NOMO-1 (cell line): Measurements from ENCODE around the gene FKBP1B.
"Not testable (repeated sequence)": the region's sequence is repeated elsewhere in the genome, so short reads cannot be mapped to it uniquely, and the experiment has no call there.

Source experiments
- DNase-seq, 2 experiments: peaks; one replicate each; lab custom pipeline; 2025; ENCODE audit not compliant: unreplicated experiment in 2 of 2; lab: John Stamatoyannopoulos, UW

FKBP1B gene

DNA sequence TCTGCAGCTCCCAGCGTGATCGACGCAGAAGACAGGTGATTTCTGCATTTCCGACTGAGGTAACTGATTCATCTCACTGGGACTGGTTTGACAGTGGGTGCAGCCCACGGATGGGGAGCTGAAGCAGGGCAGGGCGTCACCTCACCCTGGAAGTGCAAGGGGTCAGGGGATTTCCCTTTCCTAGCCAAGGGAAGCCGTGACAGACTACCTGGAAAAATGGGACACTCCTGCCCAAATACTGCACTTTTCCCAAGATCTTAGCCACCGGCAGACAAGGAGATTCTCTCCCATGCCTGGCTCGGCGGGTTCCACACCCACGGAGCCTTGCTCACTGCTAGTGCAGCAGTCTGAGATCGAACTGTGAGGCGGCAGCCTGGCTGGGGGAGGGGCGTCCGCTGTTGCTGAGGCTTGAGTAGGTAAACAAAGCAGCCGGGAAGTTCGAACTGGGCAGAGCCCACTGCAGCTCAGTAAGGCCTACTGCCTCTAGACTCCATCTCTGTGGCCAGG lies 45.7 kb downstream of the FKBP1B start:
- not testable (repeated sequence) for DNase-seq

DNA sequence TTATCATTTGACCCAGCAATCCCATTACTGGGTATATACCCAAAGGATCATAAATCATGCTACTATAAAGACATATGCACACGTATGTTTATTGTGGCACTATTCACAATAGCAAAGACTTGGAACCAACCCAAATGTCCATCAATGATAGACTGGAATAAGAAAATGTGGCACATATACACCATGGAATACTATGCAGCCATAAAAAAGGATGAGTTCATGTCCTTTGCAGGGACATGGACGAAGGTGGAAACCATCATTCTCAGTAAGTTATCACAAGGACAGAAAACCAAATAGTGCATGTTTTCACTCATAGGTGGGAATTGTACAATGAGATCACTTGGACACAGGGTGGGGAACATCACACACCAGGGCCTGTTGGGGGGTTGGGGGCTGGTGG lies 51.2 kb downstream of the FKBP1B start:
- DNase-seq = not testable (repeated sequence)

DNA sequence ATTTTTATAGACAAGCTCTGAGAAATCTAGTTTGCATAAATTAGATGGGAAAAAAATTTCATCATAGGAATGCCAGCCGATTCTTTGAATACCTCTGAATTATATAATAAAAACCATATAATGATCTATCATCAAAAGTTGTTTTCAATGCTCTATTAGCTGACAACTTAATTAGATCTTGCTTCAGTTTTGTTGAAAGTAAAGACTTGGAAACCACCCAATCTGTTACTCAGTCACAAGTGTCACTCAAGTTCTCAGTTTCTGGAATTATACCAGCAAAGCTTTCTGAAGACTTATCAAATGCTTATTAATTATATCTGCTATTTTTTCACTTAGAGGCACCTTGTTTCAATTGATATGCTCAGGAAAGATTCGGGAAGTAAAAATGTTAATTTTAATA lies 52.5 kb downstream of the FKBP1B start:
- DNase-seq = no peak

DNA sequence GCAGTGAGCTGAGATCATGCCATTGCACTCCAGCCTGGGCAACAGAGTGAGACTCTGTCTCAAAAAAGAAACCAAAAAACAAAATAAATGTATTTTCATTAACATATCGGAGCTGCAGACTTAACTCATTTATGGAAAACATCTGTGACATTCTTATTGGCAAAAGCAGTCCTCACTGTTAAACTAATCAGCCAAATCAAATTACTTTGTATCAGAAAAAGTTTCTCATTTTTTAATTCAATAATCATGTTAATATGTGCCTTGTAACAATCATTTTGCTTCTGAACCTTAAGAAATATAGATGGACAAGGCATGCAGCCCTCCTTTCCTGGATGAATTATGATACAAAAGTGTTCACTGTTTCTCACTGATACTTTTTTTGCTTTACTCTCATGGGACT lies 53.1 kb downstream of the FKBP1B start:
- no peak for DNase-seq

DNA sequence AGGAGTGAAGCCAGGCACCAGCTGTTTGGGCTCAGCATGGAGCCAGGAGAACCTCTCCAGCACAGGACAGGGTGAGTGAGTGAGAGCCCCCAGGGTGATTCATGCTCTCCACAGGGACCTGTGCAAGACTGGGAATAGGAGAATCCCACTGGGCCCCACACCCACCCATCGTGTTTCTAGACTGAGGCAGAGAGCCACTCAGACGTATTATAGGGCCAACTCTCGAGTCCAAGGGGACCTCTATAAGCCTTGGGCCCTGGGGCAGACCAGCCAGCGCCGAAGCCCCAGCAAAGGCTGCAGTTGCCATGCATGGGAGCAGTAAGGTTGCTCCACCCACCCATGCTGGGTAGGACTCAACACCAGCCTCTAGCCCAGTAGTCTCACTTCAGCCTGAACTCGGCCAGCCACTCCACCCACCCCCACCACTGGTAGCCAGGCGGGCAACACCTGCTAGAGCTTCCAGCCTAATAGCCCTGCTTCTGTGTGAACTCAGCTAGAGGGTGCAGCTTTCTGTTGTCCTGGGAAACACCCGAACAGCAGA lies 54.6 kb downstream of the FKBP1B start:
- DNase-seq = no peak

DNA sequence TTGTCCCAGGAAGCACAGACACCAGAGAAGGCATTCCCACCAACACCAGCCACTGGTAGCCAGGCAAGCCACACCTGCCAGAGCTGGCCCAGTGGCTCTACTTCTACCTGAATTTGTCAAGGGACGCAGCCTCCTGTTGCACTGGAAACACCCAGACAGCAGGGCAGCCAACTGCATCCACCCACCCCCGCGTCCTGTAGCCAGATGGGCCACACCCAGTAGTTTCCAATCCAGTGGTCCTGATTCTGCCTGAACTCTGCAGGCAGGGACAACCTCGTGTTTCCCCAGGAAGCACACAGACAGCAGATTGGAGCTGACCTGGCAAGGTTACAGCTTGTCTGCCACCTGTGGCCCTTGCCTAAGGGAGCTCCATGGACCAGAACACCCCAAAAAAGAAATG lies 55.4 kb downstream of the FKBP1B start:
- no peak for DNase-seq

DNA sequence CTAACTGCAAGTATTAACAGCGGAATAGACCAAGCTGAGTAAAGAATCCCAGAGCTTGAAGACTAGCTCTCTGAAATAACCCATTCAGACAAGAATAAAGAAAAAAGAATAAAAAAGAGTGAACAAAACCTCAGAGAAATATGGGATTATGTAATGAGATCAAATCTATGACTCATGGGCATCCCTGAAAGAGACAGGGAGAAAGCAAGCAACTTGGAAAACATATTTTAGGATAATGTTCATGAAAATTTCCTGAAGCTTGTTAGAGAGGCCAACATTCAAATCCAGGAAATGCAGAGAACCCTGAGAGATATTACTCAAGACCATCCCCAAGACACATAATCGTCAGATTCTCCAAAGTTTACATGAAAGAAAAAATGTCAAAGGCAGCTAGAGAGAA lies 56.3 kb downstream of the FKBP1B start:
- no peak for DNase-seq

DNA sequence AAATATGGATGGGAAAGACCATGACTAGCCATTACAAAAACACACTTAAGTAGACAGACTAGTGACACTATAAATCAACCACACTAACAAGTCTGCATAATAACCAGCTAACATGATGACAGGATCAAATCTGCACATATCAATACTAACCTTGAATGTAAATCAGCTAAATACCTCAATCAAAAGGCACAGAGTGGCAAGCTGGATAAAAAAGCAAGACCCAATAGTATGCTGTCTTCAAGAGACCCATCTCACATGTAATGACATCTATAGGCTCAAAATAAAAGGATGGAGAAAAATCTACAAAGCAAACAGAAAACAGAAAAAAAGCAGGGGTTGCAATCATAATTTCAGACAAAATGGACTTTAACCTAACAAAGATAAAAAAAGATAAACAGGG lies 57.2 kb downstream of the FKBP1B start:
- DNase-seq = no peak

DNA sequence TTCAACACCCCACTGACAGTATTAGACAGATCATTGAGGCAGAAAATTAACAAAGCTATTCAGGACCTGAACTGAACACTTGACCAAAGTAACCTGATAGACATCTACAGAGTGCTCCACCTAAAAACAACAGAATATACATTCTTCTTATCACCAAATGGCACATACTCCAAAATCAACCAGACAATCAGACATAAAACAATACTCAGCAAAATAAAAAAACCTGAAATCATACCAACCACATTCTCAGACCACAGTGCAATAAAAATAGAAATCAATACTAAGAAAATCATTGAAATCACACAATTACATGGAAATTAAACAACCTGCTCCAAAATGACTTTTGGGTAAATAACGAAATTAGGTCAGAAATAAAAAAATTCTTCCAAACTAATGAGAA lies 57.8 kb downstream of the FKBP1B start:
- DNase-seq = no peak

DNA sequence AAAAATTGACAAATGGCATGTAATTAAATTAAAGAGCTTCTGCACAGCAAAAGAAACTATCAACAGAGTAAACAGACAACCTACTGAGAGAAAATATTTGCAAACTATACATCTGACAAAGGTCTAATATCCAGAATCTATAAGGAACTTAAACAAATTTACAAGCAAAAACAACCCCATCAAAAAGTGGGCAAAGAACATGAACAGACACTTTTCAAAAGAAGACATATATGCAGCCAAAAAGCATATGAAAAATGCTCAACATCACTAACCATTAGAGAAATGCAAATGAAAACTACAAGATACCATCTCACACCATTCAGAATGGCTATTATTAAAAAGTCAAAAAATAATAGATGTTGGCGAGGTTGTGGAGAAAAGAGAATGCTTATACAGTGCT lies 59.9 kb downstream of the FKBP1B start:
- not testable (repeated sequence) for DNase-seq

DNA sequence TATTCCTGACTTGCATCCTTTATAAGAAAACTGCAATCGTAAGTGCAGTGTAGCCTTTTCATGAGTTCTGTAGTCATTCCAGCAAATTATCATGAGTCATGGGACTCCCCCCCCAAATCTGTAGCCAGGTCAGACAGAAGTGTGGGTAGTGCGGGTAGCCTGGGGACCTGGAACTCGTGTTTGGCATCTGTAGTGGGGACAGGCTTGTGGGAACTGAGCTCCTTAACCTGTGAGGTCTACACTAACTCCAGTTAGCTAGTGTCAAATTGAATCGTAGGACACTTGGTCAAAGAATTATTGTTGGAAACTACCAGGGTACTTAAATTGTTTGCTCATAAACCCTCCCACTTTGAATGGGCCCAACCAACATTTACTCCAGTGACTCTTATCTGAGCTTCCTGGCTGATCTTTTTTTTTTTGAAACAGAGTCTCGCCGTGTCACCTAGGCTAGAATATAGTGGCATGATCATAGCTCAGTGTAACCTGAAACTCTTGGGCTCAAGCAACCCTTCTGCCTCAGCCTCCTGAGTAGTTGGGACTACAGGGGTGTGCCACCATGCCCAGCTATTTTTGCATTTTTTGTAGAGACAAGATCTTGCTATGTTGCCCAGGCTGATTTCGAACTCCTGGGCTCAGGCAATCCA lies 61.2 kb downstream of the FKBP1B start:
- DNase-seq = no peak

DNA sequence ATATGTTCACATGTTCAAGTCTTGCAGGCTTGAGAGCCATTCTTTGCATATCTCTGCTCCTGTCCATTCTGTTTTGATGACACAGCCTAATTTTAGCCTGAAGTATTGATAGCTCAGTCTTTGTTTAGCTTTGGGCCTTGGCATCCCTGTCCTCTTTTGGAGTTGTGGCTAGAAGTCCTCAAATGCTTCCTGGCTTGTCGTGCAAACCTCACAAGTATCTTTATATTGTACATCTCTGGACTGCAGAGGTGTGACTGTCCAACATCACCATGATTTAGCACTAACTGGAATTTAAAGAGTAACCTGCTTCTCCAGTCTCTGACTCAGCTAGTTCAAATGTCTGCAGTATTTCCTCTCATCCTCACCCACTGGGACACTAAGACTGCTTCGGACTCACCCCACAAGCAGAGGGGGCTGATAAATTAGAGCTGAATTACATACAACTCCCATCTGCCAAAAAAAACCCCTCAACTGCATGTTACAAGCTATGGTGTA lies 61.9 kb downstream of the FKBP1B start:
- no peak for DNase-seq
